NCI-H1417 treated with DMSO at 0.1 percent for 48 hours (cell line): ENCODE measurements around the gene ADGRG6.

ENCODE experiments used
- DNase-seq: peaks from one replicate; lab custom pipeline; 2025; lab: John Stamatoyannopoulos, UW

ADGRG6 gene

DNA sequence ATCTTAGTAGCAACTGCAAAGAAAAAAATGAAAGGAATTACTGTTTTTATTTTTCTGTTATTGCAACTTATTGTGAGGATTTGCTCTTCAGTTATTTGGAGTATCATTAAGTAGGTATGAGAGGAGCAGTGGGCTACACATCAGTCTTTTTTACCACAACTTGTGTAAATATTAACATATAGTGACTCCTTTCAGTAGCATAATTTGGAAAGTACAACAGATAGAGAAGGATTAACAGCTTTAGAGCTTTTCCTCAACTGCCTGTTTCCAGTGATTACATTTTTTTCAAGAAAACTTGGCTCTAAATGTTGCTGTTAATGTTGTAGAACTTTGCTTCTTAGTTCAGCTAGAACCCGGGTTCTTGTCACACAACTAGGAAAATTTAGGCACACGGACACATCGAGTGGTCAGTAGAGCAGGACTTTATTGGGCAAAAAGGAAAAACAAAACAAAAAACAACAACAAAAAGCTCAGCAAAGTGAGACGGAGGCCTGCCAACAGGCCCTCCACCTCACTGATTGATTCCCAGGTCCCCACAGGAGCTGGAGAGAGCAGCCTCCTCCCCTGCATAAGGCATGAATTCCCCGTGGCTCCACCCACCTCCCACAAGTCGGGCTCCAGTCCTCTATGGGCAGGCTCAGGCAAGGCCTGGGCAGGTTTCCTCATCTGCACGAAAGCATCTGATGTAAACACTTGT is 75.1 kb downstream of the ADGRG6 start:
- peak; percentile 88 for DNase-seq

DNA sequence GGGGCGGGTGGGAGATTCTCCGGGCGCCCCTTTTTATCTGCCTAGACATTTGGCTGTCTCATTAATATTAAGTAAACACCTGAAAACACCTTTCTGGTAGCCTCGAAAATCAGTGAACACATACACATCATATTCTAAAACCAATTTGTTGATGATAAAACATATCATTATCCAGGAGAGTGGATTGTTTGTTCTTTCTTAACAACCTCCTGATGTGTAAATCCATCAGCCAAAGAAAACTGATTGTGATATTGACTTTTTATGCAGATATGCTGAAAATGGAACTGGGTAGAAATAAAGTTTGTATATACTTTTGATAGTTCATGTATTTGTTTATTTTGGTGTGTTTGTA is 75.7 kb downstream of the ADGRG6 start:
- DNase-seq = peak; percentile 88

DNA sequence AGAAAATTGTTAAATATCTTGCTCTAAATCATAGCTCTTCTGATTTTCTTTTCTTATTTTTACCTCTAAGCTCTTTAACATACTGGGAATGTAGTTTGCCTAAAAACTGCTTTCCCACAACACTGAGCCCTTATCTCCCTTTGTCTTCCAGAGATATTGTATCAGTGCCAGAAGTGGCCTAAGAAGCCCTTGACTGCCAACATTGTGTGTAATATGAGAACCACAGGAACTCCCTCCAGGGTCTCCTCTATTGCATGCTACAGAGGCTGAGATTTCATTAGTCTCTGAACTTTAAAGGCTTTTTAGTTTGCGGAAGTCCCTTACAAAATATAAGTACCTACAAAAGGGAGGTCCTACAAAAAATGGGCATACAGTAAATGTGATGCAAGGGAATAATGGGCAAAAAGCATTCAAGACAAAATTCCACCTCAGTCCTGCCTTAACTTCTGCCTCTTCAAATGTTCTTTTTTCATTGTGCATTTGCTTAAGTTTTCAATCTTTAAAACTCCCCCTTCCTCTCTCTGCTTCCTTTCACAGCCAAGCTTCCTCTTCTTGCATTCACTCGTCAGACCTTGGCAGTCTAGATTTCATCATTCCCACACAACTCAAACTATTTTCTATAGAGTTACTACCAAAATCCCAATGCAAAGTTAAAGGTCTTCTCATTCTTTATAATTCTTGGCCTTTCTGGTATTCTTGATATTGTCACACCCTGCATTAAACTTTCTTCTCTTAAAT is 76.5 kb downstream of the ADGRG6 start:
- DNase-seq = no peak

DNA sequence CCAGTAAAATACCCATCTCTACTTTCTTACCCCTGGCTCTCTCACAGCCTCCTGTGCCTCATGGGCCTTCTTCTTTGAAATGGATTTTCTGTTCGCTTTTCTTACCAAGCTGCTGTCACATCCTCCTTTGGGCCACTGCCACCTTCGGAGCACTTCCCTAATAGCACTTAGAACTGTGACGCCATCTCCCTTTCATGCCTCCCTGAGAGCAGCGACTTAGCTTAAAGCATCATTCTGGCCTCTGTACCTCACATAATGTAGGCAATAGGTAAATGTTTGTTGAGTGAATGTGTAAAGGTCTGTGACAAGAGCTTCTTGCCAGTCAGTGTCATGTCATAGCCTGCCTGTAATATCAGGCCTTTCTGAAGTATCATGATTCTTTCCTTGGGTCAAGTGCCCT is 78.8 kb downstream of the ADGRG6 start:
- no peak for DNase-seq

DNA sequence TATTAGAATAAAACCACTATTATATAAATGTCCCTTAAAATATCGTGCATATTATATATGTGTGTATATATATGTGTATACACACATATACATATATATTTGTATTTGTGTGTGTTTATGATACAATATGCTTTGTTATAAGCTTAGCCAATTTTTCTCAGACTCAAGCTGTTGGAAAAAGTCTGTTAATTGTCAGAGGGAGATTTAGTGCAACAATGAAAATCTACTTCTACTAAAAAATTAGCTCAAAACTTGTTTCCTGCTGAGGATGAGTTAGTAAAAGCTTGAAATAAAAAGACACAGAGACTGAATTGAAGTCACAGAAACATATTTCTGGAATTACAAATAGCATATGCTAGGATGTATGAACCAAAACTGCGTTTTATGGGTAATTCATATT is 79.4 kb downstream of the ADGRG6 start:
- no peak for DNase-seq

DNA sequence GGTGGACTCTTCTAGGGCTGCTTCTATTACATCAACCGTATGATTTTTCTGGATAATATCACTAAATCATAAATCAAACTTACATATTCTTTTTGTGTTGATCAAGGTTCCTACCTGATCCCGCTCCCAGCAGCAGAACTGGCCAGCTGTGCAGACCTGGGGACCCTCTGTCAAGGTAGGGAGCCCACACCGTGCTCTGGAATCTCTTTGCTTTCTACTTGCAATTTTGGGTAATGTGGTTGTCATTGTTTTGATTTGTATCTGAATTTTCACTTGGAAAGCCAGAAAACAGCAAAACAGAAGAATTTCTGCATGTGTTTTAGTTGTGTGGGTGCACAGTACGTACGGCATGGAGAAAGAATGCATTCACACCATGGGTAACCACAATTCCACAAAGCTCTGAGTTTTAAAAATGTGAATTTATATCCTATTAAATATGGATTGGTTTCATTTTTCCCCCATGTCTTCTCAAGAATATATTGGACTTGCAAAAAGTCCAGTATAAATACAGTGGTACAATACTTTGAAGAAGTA is 80.1 kb downstream of the ADGRG6 start:
- DNase-seq = no peak

- no peak for DNase-seq
Measured at GRCh38 chr6:142384519-142385254, 82.9 kb downstream of the ADGRG6 start.

GRCh38 chr6:142385352-142385751 is 83.5 kb downstream of the ADGRG6 start:
- DNase-seq = no peak

DNA sequence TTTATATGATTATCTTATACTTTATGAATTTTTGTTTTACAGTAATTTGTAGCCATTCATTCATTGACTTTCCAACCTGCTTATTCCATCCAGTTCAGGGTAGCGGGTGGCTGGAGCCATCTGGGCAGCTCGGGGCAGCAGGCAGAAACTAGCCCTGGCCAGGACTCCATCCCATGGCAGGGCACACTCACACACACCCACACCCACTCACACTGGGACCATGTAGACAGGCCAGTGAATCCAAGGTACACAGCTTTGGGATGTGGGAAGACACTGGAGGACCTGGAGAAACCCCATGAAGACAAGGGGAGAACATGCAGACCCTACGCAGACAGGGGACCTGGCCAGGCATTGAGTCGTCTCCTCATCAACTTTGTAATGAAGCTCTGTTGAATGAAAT is 84.8 kb downstream of the ADGRG6 start:
- DNase-seq = no peak

DNA sequence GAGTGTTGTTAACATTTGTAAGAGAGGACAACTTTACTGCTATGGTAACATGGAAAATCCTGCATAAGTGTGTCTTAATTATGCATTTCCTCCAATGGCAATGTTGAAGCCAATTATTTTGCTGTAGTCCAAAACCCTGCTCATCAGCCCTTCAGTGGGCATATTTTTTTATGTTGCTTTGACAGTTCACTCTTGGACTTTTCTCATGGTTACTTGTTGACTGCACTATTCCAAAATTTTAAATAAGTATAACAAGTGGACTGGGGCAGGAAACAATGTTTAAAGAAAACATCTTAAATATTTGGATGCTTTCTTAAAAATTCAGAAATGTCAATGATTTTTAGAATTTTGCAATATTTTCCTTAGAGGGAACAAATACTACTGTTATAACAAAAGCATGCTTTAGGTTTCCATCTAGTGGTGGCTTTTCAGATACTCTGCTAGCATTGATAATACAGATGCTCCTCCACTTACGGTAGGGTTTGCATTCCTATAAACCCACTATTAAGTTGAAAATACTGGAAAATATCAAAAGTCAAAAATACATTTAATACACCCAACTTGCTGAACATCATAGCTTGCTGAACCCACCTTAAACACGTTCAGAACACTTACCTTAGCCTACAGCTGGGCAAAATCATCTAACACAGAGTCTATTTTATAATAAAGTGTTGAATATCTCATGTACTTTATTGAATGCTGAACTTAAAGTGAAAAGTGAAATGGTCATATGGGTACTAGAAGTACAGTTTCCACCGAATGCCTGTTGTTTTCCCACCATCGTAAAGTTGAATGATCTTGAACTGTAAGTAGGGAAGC is 86.4 kb downstream of the ADGRG6 start:
- peak; percentile 30 for DNase-seq

- no peak for DNase-seq
Measured at GRCh38 chr6:142395266-142395665, 93.5 kb downstream of the ADGRG6 start.

DNA sequence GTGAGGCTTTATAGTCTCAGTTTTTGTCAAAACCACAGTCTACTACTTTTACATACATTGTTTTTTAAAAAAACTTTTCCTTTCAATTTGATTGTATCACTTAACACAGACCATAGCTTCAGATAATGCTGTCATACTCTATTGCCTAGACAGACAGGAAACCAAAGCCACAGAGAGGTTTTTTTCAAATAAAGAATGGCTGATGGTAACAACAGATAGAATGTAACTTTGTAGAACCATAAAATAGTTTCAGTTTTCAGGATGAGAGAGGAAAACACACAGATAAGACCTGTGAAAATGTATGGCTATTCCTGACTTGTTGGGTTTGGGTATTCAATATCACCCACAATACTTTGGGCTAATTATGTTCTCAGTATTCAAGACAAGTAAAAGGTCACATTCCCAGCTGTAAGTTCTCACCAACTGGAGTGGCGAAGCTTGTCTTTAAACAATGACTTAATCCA is 94.0 kb downstream of the ADGRG6 start:
- DNase-seq = no peak

DNA sequence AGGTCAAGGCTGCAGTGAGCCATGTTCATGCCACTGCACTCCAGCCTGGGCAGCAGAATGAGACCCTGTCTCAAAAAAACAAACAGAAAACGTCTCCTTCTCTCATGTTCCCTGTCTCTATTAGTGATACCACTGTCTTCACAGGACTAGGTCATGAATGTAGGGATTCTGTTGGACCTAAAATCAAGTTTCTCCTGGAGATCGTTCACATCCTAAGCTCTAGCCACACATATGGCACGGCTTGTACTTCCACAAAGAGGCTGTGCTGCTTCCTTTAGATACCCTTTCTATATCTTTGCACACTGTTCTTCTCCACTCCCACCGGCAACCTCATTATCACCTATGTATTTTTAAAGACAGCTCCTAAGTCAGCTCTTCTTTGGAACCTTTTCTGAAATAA is 96.5 kb downstream of the ADGRG6 start:
- no peak for DNase-seq

DNA sequence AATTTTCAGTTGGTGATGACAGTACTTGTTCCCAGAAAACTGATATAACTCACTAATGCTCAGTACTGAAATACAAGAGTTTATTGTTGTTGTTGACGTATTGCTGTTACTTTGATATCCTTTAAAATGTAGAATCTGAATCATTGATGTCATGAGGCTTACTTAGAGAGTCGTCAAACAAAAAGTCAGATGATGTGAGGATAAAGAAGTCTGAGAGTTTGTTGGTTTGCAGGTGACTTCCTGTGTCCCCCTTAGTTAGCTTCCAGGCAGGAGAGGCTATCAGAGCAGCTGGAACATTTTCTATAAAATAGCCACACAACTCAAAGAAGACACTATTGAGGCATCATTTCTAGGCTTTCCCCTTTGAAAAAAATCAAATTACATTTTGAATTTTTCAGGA is 97.9 kb downstream of the ADGRG6 start:
- DNase-seq = no peak

GRCh38 chr6:142400495-142400894 is 98.7 kb downstream of the ADGRG6 start:
- no peak for DNase-seq

GRCh38 chr6:142401838-142402237 is 100.0 kb downstream of the ADGRG6 start:
- DNase-seq = no peak

- DNase-seq = no peak
Measured at GRCh38 chr6:142404751-142405150, 102.9 kb downstream of the ADGRG6 start.

DNA sequence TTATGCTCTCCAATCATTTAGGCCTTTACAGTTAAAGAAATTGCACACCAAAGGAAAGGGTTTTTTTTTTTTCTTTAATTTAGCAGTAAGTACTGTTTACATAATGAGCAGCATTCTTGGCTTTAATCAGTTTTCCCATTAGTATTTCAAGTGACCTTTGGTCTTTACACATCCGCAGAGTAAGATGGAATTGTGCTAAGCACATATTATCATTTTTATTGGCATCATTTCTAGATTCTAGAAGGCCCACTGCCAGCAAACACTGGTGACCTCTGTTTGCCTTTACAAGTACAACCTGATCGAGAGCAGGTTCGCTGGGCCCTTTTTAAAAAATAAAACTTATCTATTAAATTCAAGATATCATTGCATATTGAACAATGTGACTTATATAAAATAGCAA is 104.3 kb downstream of the ADGRG6 start:
- DNase-seq = no peak

DNA sequence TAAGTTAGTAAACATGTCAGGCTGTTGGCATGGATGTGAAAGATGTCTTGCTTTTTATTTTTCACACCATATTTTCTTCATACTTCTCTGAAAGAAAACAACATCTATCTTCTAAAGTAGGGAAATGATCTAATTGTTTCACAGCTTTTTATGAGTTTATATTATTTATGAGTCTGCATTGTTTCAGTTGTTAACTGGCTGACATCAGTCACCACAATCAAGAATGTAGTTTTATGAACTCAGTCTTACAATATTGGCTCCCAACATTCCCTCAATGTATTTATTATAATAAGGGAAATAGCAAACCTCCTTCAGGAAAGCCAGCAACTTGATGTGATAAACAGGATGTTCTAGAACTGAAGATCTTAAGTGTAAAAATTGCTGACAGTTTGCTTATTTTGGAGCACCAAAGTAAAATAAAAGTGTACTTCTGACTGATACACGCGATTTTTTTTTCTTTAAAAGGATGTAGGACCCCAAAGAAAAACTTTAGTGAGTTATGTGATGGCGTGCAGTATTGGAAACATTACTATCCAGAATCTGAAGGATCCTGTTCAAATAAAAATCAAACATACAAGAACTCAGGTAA is 106.0 kb downstream of the ADGRG6 start:
- no peak for DNase-seq

- DNase-seq = no peak
Measured at GRCh38 chr6:142408409-142408808, 106.6 kb downstream of the ADGRG6 start.

GRCh38 chr6:142409794-142410193 is 108.0 kb downstream of the ADGRG6 start:
- no peak for DNase-seq

DNA sequence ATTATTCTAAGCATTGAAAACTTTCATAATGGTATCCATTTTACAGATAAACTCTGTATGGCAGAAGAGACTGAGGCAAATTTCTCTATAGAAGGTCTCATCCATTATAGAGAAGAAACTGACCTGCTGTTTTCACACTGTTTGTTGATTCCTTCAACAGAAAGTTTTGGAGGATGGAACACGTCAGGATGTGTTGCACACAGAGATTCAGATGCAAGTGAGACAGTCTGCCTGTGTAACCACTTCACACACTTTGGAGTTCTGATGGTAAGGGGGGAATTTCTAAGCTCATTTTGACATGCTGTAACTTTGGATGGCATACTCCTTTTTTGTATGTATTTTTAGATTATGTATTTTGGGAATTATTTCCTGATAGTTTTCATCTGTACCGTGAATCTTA is 109.3 kb downstream of the ADGRG6 start:
- DNase-seq = no peak
